A549 treated with DMSO at 1 μM for 4 hours (cell line): ENCODE measurements around the gene LBHD1. TPM values are rescaled to one million over a fixed set of nuclear protein-coding genes. Genes with fewer than 3 reads are reported as not detected.

Experiments used
- total RNA-seq: library from RNA; stranded (reverse); fragments of 200-300 nt; extraction: Qiagen RNA extraction; gene quantifications from 5 replicates; pipeline ENCODE4 v1.2.3, GENCODE V29; 2022; ENCODE audit warnings: low read depth

The LBHD1 gene
- total RNA-seq, result 4.4 to 6.6 TPM (median 5.4 TPM) in 5 replicates

GRCh38 chr11:62671608-62672389, at the start of gene LBHD1, which contains the start of gene UQCC3:
Gene LBHD1 (minus strand): TSS chr11:62672267. CDS start chr11:62670031, 2,236 bp downstream.
Gene UQCC3 (plus strand): TSS chr11:62671673. CDS start chr11:62671746, 73 bp downstream.

GRCh38 chr11:62707277-62707861, 35.3 kb upstream of the LBHD1 start, which contains the start of the genes BSCL2 and GNG3:
Gene BSCL2 (minus strand): TSS chr11:62707424. CDS start chr11:62707195, 229 bp downstream.
Gene GNG3 (plus strand): TSS chr11:62707676. CDS start chr11:62708296, 620 bp downstream.

GRCh38 chr11:62689421-62690183, 17.5 kb upstream of the LBHD1 start, which contains the start of gene LRRN4CL:
Gene LRRN4CL (minus strand): TSS chr11:62689530. CDS start chr11:62688508, 1,022 bp downstream.

GRCh38 chr11:62678770-62679696, 7.0 kb upstream of the LBHD1 start, which contains the start of gene UBXN1:
Gene UBXN1 (minus strand): TSS chr11:62679073. CDS start chr11:62678923, 150 bp downstream.

GRCh38 chr11:62665075-62665598, 6.9 kb downstream of the LBHD1 start, which contains the start of the genes C11orf98 and CSKMT:
Gene C11orf98 (minus strand): TSS chr11:62665210. CDS start chr11:62665169, 41 bp downstream.
Gene CSKMT (plus strand): TSS chr11:62665312. CDS start chr11:62665880, 568 bp downstream.

GRCh38 chr11:62645946-62646824, 25.9 kb downstream of the LBHD1 start, which contains the start of gene GANAB:
Gene GANAB (minus strand): TSS chr11:62646613. CDS start chr11:62646599, 14 bp downstream.

GRCh38 chr11:62621567-62622470, 50.2 kb downstream of the LBHD1 start, which contains the start of gene B3GAT3:
Gene B3GAT3 (minus strand): TSS chr11:62621986. CDS start chr11:62621947, 39 bp downstream.

Other genes starting within 250 kb of the LBHD1 start
- 167 to 211 TPM (median 191 TPM) in 5 replicates for gene AHNAK, start 125.5 kb downstream of the LBHD1 start, total RNA-seq
- 1,927 to 2,090 TPM (median 2,005 TPM) in 5 replicates for gene EEF1G, start 98.4 kb downstream of the LBHD1 start, total RNA-seq
- 11.7 to 16.4 TPM (median 14.8 TPM) in 5 replicates for gene TUT1, start 80.7 kb downstream of the LBHD1 start, total RNA-seq
- gene MTA2, start 70.4 kb downstream of the LBHD1 start, total RNA-seq, result 87.0 to 95.9 TPM (median 89.9 TPM) in 5 replicates
- 17.4 to 24.3 TPM (median 23.3 TPM) in 5 replicates for gene EML3, start 59.5 kb downstream of the LBHD1 start, total RNA-seq
- 4.0 to 5.3 TPM (median 4.4 TPM) in 5 replicates for gene ROM1, start 59.0 kb downstream of the LBHD1 start, total RNA-seq
- gene B3GAT3, start 50.3 kb downstream of the LBHD1 start, total RNA-seq, result 46.5 to 57.3 TPM (median 51.6 TPM) in 5 replicates
- gene GANAB, start 25.7 kb downstream of the LBHD1 start, total RNA-seq, result 260 to 286 TPM (median 272 TPM) in 5 replicates
- gene INTS5, start 19.0 kb downstream of the LBHD1 start, total RNA-seq, result 18.1 to 23.5 TPM (median 21.1 TPM) in 5 replicates
- gene C11orf98, start 7.1 kb downstream of the LBHD1 start, total RNA-seq, result 134 to 147 TPM (median 144 TPM) in 5 replicates
- gene CSKMT, start 7.0 kb downstream of the LBHD1 start, total RNA-seq, result 12.2 to 16.7 TPM (median 15.5 TPM) in 5 replicates
- gene UQCC3, start 594 bp downstream of the LBHD1 start, total RNA-seq, result 25.7 to 36.5 TPM (median 31.8 TPM) in 5 replicates
- gene UBXN1, start 6.8 kb upstream of the LBHD1 start, total RNA-seq, result 103 to 124 TPM (median 116 TPM) in 5 replicates
- 0.03 to 0.15 TPM (median 0.12 TPM) in 3 of 5 replicates, not detected in the others for gene LRRN4CL, start 17.3 kb upstream of the LBHD1 start, total RNA-seq
- gene BSCL2, start 35.2 kb upstream of the LBHD1 start, total RNA-seq, result 59.2 to 86.7 TPM (median 72.8 TPM) in 5 replicates
- not detected in 5 replicates for gene GNG3, start 35.4 kb upstream of the LBHD1 start, total RNA-seq
- 38.4 to 45.9 TPM (median 43.9 TPM) in 5 replicates for gene HNRNPUL2, start 55.2 kb upstream of the LBHD1 start, total RNA-seq
- 25.6 to 36.9 TPM (median 35.6 TPM) in 5 replicates for gene TTC9C, start 56.2 kb upstream of the LBHD1 start, total RNA-seq
- gene ZBTB3, start 81.9 kb upstream of the LBHD1 start, total RNA-seq, result 2.1 to 2.5 TPM (median 2.1 TPM) in 5 replicates
- gene POLR2G, start 89.3 kb upstream of the LBHD1 start, total RNA-seq, result 167 to 186 TPM (median 179 TPM) in 5 replicates
- gene TAF6L, start 99.1 kb upstream of the LBHD1 start, total RNA-seq, result 14.1 to 17.7 TPM (median 15.2 TPM) in 5 replicates
- 66.9 to 93.0 TPM (median 81.2 TPM) in 5 replicates for gene TMEM179B, start 115.1 kb upstream of the LBHD1 start, total RNA-seq
- 19.0 to 29.4 TPM (median 27.1 TPM) in 5 replicates for gene TMEM223, start 119.7 kb upstream of the LBHD1 start, total RNA-seq
- 44.6 to 59.3 TPM (median 53.9 TPM) in 5 replicates for gene NXF1, start 133.2 kb upstream of the LBHD1 start, total RNA-seq
- 20.5 to 28.2 TPM (median 26.0 TPM) in 5 replicates for gene STX5, start 159.8 kb upstream of the LBHD1 start, total RNA-seq
- not detected in 5 replicates for gene TEX54, start 160.6 kb upstream of the LBHD1 start, total RNA-seq
- 80.1 to 88.6 TPM (median 84.8 TPM) in 5 replicates for gene WDR74, start 167.3 kb upstream of the LBHD1 start, total RNA-seq
- 929 to 1,086 TPM (median 982 TPM) in 5 replicates for gene SLC3A2, start 208.6 kb upstream of the LBHD1 start, total RNA-seq
- gene CHRM1, start 249.1 kb upstream of the LBHD1 start, total RNA-seq, result 0.03 to 0.11 TPM (median 0.04 TPM) in 3 of 5 replicates, not detected in the others